Activated B cell treated with CpG ODN at 0.5 μM for 24 hours (primary cell): ENCODE results near the gene SLX9. TPM values are rescaled to one million over a fixed set of nuclear protein-coding genes. Genes with fewer than 3 reads are reported as not detected.

Experiments
- ATAC-seq: fragments of 200-7000 bp; cut with Tn5 transposase; one replicate; pipeline ENCODE4 v1.10.0; 2021; ENCODE audit warnings: low read depth, mild to moderate bottlenecking, moderate library complexity
- CTCF ChIA-PET: fragments of 350-600 bp; sonication (Branson Sonifier 250); formaldehyde crosslinking; loops from one replicate; lab custom pipeline; 2021; ENCODE audit warnings: antibody characterized with exemption; lab: Charles Lee
- POLR2A ChIA-PET: fragments of 350-600 bp; sonication (Branson Sonifier 250); formaldehyde crosslinking; loops from one replicate; lab custom pipeline; 2021; ENCODE audit warnings: antibody characterized with exemption; lab: Charles Lee
- DNase-seq: peaks from one replicate; pipeline ENCODE4 v3.0.0; 2022
- H3K27ac Mint-ChIP-seq: one replicate; pipeline ENCODE4 v1.8.0; 2020; ENCODE audit warnings: mixed read lengths
- H3K27me3 Mint-ChIP-seq: one replicate; pipeline ENCODE4 v1.8.0; 2021; ENCODE audit warnings: mixed read lengths
- H3K36me3 Mint-ChIP-seq: one replicate; pipeline ENCODE4 v1.8.0; 2021; ENCODE audit warnings: low read depth, mixed read lengths
- H3K4me1 Mint-ChIP-seq: one replicate; pipeline ENCODE4 v1.8.0; 2021; ENCODE audit warnings: mixed read lengths
- H3K4me3 Mint-ChIP-seq: one replicate; pipeline ENCODE4 v1.8.0; 2020; ENCODE audit warnings: mild to moderate bottlenecking, mixed read lengths
- H3K9me3 Mint-ChIP-seq: one replicate; pipeline ENCODE4 v1.8.0; 2020; ENCODE audit warnings: mixed read lengths
- CTCF ChIP-seq: fragments of 200-600 bp; IDR thresholded peaks from one replicate; pipeline ENCODE4 v1.8.0; 2022; ENCODE audit warnings: antibody characterized with exemption, mild to moderate bottlenecking
- intact Hi-C: fragments of 100-400 bp; cut with micrococcal nuclease; formaldehyde crosslinking; loops from one replicate; pipeline ENCODE4 v1.15.1; 2024
- total RNA-seq: library from RNA; stranded (reverse); gene quantifications from 2 replicates; pipeline ENCODE4 v1.2.3, GENCODE V29; 2022

Gene SLX9
- total RNA-seq, 1 donor from 2014 or later = 26.0 TPM

GRCh38 chr21:44892095-44892494 lies 47.7 kb upstream of the SLX9 start:
- CTCF ChIA-PET = interaction anchor here (0.9 to 7.1 kb wide), 8 partner anchors 9 to 41 kb away, joined by 3 to 97 read pairs (median 6); partner anchors contain the start of gene PTTG1IP
- peaks cover 41% of the 10 kb centered on the region for H3K36me3 Mint-ChIP-seq
- peaks cover 24% of the 10 kb centered on the region for H3K4me1 Mint-ChIP-seq
- POLR2A ChIA-PET = interaction anchor here (0.6 to 9.0 kb wide), 3 partner anchors 11 to 38 kb away, joined by 3 to 84 read pairs (median 3); no protein-coding TSS in a partner anchor
- TF ChIP-seq CTCF = no peak
- intact Hi-C loops = loop anchor here (1.0 to 2.0 kb wide), 5 partner anchors 17 to 237 kb away; partner anchors contain the start of gene UBE2G2
- no peaks in the 10 kb centered on the region for H3K27me3 Mint-ChIP-seq
- no peak for DNase-seq
- H3K27ac Mint-ChIP-seq = no peak overlapping the region
- no peaks in the 10 kb centered on the region for H3K9me3 Mint-ChIP-seq
- no peak overlapping the region for H3K4me3 Mint-ChIP-seq
- ATAC-seq = no peak

- peak; percentile 98 for TF ChIP-seq CTCF
- Mint-ChIP-seq H3K36me3 (peaks cover 41% of the 10 kb centered on the region), H3K4me1 (peaks cover 24% of the 10 kb centered on the region), H3K9me3 (no peaks in the 10 kb centered on the region), H3K4me3 (no peak overlapping the region), H3K27me3 (no peaks in the 10 kb centered on the region), H3K27ac (no peak overlapping the region)
- ChIA-PET CTCF (interaction anchor here (0.9 to 7.1 kb wide), 12 partner anchors 9 to 233 kb away, joined by 3 to 97 read pairs (median 4); partner anchors contain the start of genes ITGB2 and PTTG1IP), POLR2A (interaction anchor here (0.6 to 9.0 kb wide), 4 partner anchors 12 to 37 kb away, joined by 3 to 84 read pairs (median 3); partner anchors contain the start of gene PTTG1IP)
- intact Hi-C loops = loop anchor here (1.0 to 2.0 kb wide), 5 partner anchors 18 to 236 kb away; partner anchors contain the start of gene UBE2G2
- peak; percentile 85 for ATAC-seq
- DNase-seq = peak; percentile 73
Measured at GRCh38 chr21:44892536-44893277, 47.1 kb upstream of the SLX9 start.

DNA sequence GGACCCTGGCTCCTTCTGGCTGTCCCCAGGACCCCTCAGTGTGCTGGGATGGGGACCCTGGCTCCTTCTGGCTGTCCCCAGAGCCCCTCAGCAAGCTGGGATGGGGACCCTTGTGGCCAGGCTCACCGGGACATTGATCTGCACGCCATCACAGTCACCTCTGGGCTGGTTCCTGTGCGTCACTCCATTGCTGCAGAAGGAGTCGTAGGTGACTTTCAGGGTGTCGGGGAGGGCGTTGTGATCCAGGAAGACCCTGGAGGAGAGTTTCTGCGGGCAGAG lies 46.6 kb upstream of the SLX9 start:
- Mint-ChIP-seq H3K27me3 (no peaks in the 10 kb centered on the region), H3K4me3 (no peak overlapping the region), H3K36me3 (peaks cover 46% of the 10 kb centered on the region), H3K9me3 (no peaks in the 10 kb centered on the region), H3K4me1 (peaks cover 24% of the 10 kb centered on the region), H3K27ac (no peak overlapping the region)
- TF ChIP-seq CTCF = no peak
- no peak for DNase-seq
- POLR2A ChIA-PET = interaction anchor here (9.0 kb wide), 1 partner anchor 37 kb away, joined by 84 read pairs; no protein-coding TSS in a partner anchor
- no peak for ATAC-seq
- intact Hi-C loops = loop anchor here (2.0 kb wide), 3 partner anchors 18 to 236 kb away; no protein-coding TSS in a partner anchor
- CTCF ChIA-PET = interaction anchor here (1.0 to 7.1 kb wide), 11 partner anchors 10 to 233 kb away, joined by 3 to 97 read pairs (median 5); partner anchors contain the start of genes ITGB2 and UBE2G2

DNA sequence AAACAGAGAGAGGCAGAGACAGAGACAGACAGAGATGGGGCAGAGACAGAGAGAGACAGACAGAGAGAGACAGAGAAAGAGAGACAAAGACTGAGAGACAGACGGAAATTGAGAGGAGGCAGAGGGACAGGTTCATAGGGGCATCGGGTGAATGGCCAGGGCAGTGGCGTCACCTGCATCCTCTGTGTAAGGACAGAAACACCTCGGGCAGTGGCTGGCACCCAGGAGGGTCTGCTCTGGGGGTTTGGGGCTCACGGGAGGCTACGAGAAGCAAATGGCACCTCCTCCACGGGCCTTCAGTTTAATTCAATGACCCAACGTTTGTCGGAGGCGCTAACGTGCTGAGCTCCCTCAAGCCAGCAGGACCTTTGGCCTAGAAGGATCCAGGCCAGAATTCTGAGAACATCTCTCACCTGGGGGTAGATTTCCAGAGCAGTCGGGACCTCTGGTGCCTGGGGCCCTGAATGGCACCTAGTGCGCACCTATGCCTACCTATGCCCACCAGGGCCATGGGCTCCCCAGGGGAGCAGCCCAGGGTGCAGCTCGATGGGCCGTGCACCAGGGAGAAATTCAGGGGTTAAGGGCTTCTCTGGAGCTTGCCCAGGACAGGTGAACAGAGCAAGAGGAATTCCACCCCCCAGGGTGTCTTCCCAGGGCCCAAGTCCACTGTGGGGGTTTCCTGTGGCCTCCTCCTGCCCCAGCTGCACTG lies 45.7 kb upstream of the SLX9 start:
- H3K27ac Mint-ChIP-seq = no peak overlapping the region
- intact Hi-C loops = loop anchor here (2.0 kb wide), 3 partner anchors 19 to 235 kb away; no protein-coding TSS in a partner anchor
- ATAC-seq (no peak), DNase-seq (no peak)
- peaks cover 51% of the 10 kb centered on the region for H3K36me3 Mint-ChIP-seq
- TF ChIP-seq CTCF = no peak
- ChIA-PET CTCF (interaction anchor here (0.8 to 7.1 kb wide), 11 partner anchors 12 to 92 kb away, joined by 3 to 97 read pairs (median 5); partner anchors contain the start of genes ITGB2 and UBE2G2), POLR2A (interaction anchor here (1.2 to 9.0 kb wide), 3 partner anchors 21 to 43 kb away, joined by 3 to 84 read pairs (median 4); partner anchors contain the start of gene PTTG1IP)
- no peaks in the 10 kb centered on the region for H3K9me3 Mint-ChIP-seq
- peaks cover 27% of the 10 kb centered on the region for H3K4me1 Mint-ChIP-seq
- H3K4me3 Mint-ChIP-seq = no peak overlapping the region
- H3K27me3 Mint-ChIP-seq = no peaks in the 10 kb centered on the region
